ENCODE results near the gene SSPN. TPM values are rescaled to one million over a fixed set of nuclear protein-coding genes. Genes with fewer than 3 reads are reported as not detected.

The SSPN gene
- total and polyA plus RNA-seq, 2 experiments from 2014 or later: 1.1 to 2.3 TPM

DNA sequence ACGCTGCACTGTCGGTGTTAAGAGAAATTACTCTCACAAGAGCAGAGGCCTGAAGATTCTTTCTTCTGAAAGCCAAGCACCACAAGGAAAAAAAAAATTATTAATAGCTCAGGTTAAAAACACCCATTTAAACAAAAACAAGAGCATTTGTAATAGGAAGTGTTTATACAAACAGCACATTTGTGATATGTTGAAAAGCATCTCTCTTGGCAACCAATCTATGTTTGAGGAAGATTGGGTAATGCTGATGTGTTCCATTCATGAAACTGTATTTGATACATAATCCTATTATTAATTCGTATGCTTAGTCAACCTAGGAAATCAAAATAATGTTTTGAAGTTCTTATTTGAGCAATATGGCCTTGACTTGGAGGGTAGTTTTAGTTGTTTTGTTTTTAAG, 36.5 kb downstream of the SSPN start:
- Mint-ChIP-seq H3K9me3 (no peaks in the 10 kb centered on the region), H3K27me3 (ENCODE audit: insufficient read depth, low read depth, poor library complexity) (peaks cover 13% of the 10 kb centered on the region), H3K27ac (no peak overlapping the region), H3K36me3 (ENCODE audit: low read depth) (no peaks in the 10 kb centered on the region), H3K4me3 (no peak overlapping the region), H3K4me1 (peaks cover 16% of the 10 kb centered on the region; the same call in 2 of the 3 replicates)
- Histone ChIP-seq H3K4me3 (no peak overlapping the region), H3K27ac (ENCODE audit: low read depth) (no peak overlapping the region), H3K9me2 (ENCODE audit: insufficient read depth) (no peaks in the 10 kb centered on the region), H3K4me2 (no peak overlapping the region), H3K4me1 (ENCODE audit: insufficient read depth) (peaks cover 8% of the 10 kb centered on the region), H4K20me1 (replicated peaks; ENCODE audit: insufficient read depth) (no peaks in the 10 kb centered on the region), H3F3A (replicated peaks; ENCODE audit: low read depth) (no peaks in the 10 kb centered on the region), H2AFZ (no peak overlapping the region), H3K79me2 (replicated peaks; ENCODE audit: insufficient read depth) (no peaks in the 10 kb centered on the region), H3K36me3 (ENCODE audit: insufficient read depth) (no peaks in the 10 kb centered on the region), H3K27me3 (ENCODE audit: insufficient read depth) (peaks cover 18% of the 10 kb centered on the region)
- no peak for ATAC-seq
- TF ChIP-seq STAT1 (IDR thresholded peaks at IDR 0.05; ENCODE audit: unreplicated experiment): no peak
- TF ChIP-seq NANOG (IDR thresholded peaks at IDR 0.05; ENCODE audit: borderline replicate concordance): no peak
- TF ChIP-seq EZH2phosphoT487 (IDR thresholded peaks at IDR 0.05; ENCODE audit: unreplicated experiment): no peak
- TF ChIP-seq ZNF462 (CRISPR knock-in tag; IDR thresholded peaks at IDR 0.05): no peak
- no peak for TF ChIP-seq JUNB (IDR thresholded peaks at IDR 0.05; ENCODE audit: unreplicated experiment)
- no peak for TF ChIP-seq CREB1 (CRISPR knock-in tag; IDR thresholded peaks at IDR 0.05; ENCODE audit: low read depth)
- TF ChIP-seq, protein P1, sequence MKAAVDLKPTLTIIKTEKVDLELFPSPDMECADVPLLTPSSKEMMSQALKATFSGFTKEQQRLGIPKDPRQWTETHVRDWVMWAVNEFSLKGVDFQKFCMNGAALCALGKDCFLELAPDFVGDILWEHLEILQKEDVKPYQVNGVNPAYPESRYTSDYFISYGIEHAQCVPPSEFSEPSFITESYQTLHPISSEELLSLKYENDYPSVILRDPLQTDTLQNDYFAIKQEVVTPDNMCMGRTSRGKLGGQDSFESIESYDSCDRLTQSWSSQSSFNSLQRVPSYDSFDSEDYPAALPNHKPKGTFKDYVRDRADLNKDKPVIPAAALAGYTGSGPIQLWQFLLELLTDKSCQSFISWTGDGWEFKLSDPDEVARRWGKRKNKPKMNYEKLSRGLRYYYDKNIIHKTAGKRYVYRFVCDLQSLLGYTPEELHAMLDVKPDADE (IDR thresholded peaks at IDR 0.05): no peak
- TF ChIP-seq ZNF331 (CRISPR knock-in tag; IDR thresholded peaks at IDR 0.05; ENCODE audit: low read depth): no peak
- TF ChIP-seq POLR2AphosphoS5 (IDR thresholded peaks at IDR 0.05; ENCODE audit: low read depth): no peak
- TF ChIP-seq, protein P2, sequence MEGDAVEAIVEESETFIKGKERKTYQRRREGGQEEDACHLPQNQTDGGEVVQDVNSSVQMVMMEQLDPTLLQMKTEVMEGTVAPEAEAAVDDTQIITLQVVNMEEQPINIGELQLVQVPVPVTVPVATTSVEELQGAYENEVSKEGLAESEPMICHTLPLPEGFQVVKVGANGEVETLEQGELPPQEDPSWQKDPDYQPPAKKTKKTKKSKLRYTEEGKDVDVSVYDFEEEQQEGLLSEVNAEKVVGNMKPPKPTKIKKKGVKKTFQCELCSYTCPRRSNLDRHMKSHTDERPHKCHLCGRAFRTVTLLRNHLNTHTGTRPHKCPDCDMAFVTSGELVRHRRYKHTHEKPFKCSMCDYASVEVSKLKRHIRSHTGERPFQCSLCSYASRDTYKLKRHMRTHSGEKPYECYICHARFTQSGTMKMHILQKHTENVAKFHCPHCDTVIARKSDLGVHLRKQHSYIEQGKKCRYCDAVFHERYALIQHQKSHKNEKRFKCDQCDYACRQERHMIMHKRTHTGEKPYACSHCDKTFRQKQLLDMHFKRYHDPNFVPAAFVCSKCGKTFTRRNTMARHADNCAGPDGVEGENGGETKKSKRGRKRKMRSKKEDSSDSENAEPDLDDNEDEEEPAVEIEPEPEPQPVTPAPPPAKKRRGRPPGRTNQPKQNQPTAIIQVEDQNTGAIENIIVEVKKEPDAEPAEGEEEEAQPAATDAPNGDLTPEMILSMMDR (conservative IDR thresholded peaks at IDR 0.05; ENCODE audit: low read depth in 2 of 2): no peak
- no peak for TF ChIP-seq REST (IDR thresholded peaks at IDR 0.05; ENCODE audit: unreplicated experiment)
- no peak for TF ChIP-seq ZNF114 (CRISPR knock-in tag; IDR thresholded peaks at IDR 0.05)
- TF ChIP-seq EZH2 (IDR thresholded peaks at IDR 0.05; ENCODE audit: low read depth, unreplicated experiment): no peak
- no peak for DNase-seq (ENCODE audit: low spot score)
